ENCODE measurements around the gene SIRT4. TPM values are rescaled to one million over a fixed set of nuclear protein-coding genes. Genes with fewer than 3 reads are reported as not detected.
A peak's percentile ranks its signal among the peaks of the same experiment; 100 is the strongest.
"Not testable (repeated sequence)": the region's sequence is repeated elsewhere in the genome, so short reads cannot be mapped to it uniquely, and the experiment has no call there.

SIRT4 gene
- total RNA-seq, 1 experiment from 2014 or later = 1.1 TPM

GRCh38 chr12:120331390-120331789 is 29.3 kb downstream of the SIRT4 start:
- Mint-ChIP-seq H3K4me1 (ENCODE audit: low read depth, unreplicated experiment) (no peaks in the 10 kb centered on the region), H3K27ac (ENCODE audit: unreplicated experiment) (no peak overlapping the region), H3K9me3 (ENCODE audit: low read depth, unreplicated experiment) (peaks cover 5% of the 10 kb centered on the region), H3K27me3 (ENCODE audit: unreplicated experiment) (no peaks in the 10 kb centered on the region), H3K4me3 (ENCODE audit: low read depth, unreplicated experiment) (no peak overlapping the region), H3K36me3 (ENCODE audit: insufficient read depth, unreplicated experiment) (no peaks in the 10 kb centered on the region)
- intact Hi-C loops (cut with micrococcal nuclease; ENCODE audit: unreplicated experiment) = no loop called here
- BruUV-seq (replicated peaks) = no TSS peak
- TF ChIP-seq CTCF (IDR thresholded peaks at IDR 0.05; ENCODE audit: unreplicated experiment) = no peak
- CTCF ChIA-PET = no interaction called here
- no peak for DNase-seq

DNA sequence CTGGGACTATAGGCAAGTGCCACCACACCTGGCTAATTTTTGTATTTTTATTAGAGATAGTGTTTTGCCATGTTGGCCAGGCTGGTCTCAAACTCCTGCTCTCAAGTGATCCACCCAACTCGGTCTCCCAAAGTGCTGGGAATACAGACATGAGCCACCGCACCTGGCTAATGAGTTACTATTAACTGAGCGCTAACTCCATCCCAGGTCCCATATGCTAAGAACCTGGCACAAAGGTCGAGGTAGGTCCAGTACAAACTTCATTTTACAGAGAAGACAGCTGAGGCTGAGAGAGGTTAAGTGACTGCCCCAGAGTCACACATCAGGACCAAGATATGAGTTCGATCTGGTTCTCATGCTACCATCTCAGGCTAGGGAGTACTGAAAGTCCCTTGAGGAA is 29.9 kb downstream of the SIRT4 start:
- H3K36me3 Mint-ChIP-seq (ENCODE audit: insufficient read depth, unreplicated experiment) = no peaks in the 10 kb centered on the region
- no peak for TF ChIP-seq CTCF (IDR thresholded peaks at IDR 0.05; ENCODE audit: unreplicated experiment)
- CTCF ChIA-PET = no interaction called here
- BruUV-seq (replicated peaks) = no TSS peak
- H3K27me3 Mint-ChIP-seq (ENCODE audit: unreplicated experiment) = peaks cover 1% of the 10 kb centered on the region
- H3K9me3 Mint-ChIP-seq (ENCODE audit: low read depth, unreplicated experiment) = peaks cover 5% of the 10 kb centered on the region
- DNase-seq = no peak
- no peak overlapping the region for H3K27ac Mint-ChIP-seq (ENCODE audit: unreplicated experiment)
- H3K4me1 Mint-ChIP-seq (ENCODE audit: low read depth, unreplicated experiment) = no peaks in the 10 kb centered on the region
- H3K4me3 Mint-ChIP-seq (ENCODE audit: low read depth, unreplicated experiment) = no peak overlapping the region
- intact Hi-C loops (cut with micrococcal nuclease; ENCODE audit: unreplicated experiment) = no loop called here

DNA sequence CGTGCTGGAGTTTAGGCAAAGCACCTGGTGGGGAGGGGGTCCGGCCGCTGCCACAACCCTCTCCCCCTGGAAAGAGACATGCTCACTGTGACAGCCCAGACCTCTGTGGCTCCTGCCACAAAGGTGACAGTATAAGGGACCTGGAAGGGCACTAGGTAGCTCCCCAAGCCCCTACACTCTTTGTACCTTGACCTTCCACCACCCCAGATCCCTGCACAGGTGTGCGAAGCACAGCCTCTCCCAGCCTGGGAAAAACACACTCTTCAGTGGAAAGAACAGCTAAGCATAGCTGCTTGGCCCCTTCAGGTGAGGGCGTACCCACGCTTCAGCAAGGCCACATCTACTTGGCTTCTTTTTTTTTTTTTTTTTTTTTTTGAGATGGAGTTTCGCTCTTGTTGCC is 30.4 kb downstream of the SIRT4 start:
- no peak for TF ChIP-seq CTCF (IDR thresholded peaks at IDR 0.05; ENCODE audit: unreplicated experiment)
- DNase-seq = no peak
- Mint-ChIP-seq H3K9me3 (ENCODE audit: low read depth, unreplicated experiment) (peaks cover 8% of the 10 kb centered on the region), H3K27me3 (ENCODE audit: unreplicated experiment) (peaks cover 6% of the 10 kb centered on the region), H3K36me3 (ENCODE audit: insufficient read depth, unreplicated experiment) (no peaks in the 10 kb centered on the region), H3K27ac (ENCODE audit: unreplicated experiment) (no peak overlapping the region), H3K4me3 (ENCODE audit: low read depth, unreplicated experiment) (no peak overlapping the region), H3K4me1 (ENCODE audit: low read depth, unreplicated experiment) (no peaks in the 10 kb centered on the region)
- CTCF ChIA-PET = interaction anchor here (0.6 kb wide), 1 partner anchor 530 kb away, joined by 3 read pairs; no protein-coding TSS in a partner anchor
- intact Hi-C loops (cut with micrococcal nuclease; ENCODE audit: unreplicated experiment) = no loop called here
- no TSS peak for BruUV-seq (replicated peaks)

- DNase-seq = peak; percentile 86
- intact Hi-C loops (cut with micrococcal nuclease; ENCODE audit: unreplicated experiment); H3K27ac Mint-ChIP-seq (ENCODE audit: unreplicated experiment); H3K36me3 Mint-ChIP-seq (ENCODE audit: insufficient read depth, unreplicated experiment); BruUV-seq (replicated peaks); H3K4me3 Mint-ChIP-seq (ENCODE audit: low read depth, unreplicated experiment); H3K4me1 Mint-ChIP-seq (ENCODE audit: low read depth, unreplicated experiment): not testable (repeated sequence)
- H3K9me3 Mint-ChIP-seq (ENCODE audit: low read depth, unreplicated experiment) = peaks cover 15% of the 10 kb centered on the region
- CTCF ChIA-PET = interaction anchor here (0.7 to 1.3 kb wide), 3 partner anchors 20 to 107 kb away, joined by 3 read pairs; no protein-coding TSS in a partner anchor
- TF ChIP-seq CTCF (IDR thresholded peaks at IDR 0.05; ENCODE audit: unreplicated experiment) = peak; percentile 66
- peaks cover 18% of the 10 kb centered on the region for H3K27me3 Mint-ChIP-seq (ENCODE audit: unreplicated experiment)
Measured at GRCh38 chr12:120335447-120335846, 33.3 kb downstream of the SIRT4 start.

DNA sequence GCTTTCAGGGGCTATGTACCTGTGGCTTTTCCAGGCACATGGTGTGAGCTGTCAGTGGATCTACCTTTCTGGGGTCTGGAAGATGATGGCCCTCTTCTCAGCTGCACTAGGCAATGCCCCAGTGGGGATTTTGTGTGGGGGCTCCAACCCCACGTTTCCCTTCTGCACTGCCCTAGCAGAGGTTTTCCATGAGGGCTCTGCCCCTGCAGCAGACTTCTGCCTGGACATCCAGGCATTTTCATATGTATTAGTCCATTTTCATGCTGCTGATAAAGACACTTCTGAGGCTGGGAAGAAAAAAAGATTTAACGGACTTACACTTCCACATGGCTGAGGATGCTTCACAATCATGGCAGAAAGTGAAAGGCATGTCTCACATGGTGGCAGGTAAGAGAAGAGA is 34.3 kb downstream of the SIRT4 start:
- intact Hi-C loops (cut with micrococcal nuclease; ENCODE audit: unreplicated experiment); BruUV-seq (replicated peaks); H3K36me3 Mint-ChIP-seq (ENCODE audit: insufficient read depth, unreplicated experiment); DNase-seq; H3K27ac Mint-ChIP-seq (ENCODE audit: unreplicated experiment); H3K4me3 Mint-ChIP-seq (ENCODE audit: low read depth, unreplicated experiment); H3K4me1 Mint-ChIP-seq (ENCODE audit: low read depth, unreplicated experiment): not testable (repeated sequence)
- CTCF ChIA-PET = interaction anchor here (1.3 kb wide), 1 partner anchor 94 kb away, joined by 3 read pairs; no protein-coding TSS in a partner anchor
- H3K27me3 Mint-ChIP-seq (ENCODE audit: unreplicated experiment) = peaks cover 18% of the 10 kb centered on the region
- peaks cover 15% of the 10 kb centered on the region for H3K9me3 Mint-ChIP-seq (ENCODE audit: low read depth, unreplicated experiment)
